Measurements from ENCODE around the gene RUBCNL.
"Not testable (repeated sequence)": the region's sequence is repeated elsewhere in the genome, so short reads cannot be mapped to it uniquely, and the experiment has no call there.

RUBCNL gene

DNA sequence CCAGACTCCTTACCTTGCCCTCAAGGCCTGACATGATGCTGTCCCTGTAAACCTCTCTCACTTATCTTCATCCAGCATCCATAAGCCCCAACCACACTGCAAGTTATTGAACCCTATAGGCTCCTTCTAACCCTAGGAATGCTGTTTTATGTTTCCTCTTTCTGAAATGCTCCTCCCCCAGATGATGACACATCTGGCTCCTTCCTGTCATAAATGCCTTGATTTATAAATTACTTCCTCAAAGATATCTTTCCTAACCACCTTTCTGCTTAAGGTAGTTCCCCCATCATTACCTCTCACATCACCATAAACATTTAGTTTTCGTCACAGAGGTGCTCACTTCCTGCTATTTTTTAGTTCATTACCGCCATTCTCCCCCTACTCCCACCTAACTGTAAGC is 12.3 kb downstream of the RUBCNL start:
- no peak for DNase-seq (ENCODE audit: low spot score)

DNA sequence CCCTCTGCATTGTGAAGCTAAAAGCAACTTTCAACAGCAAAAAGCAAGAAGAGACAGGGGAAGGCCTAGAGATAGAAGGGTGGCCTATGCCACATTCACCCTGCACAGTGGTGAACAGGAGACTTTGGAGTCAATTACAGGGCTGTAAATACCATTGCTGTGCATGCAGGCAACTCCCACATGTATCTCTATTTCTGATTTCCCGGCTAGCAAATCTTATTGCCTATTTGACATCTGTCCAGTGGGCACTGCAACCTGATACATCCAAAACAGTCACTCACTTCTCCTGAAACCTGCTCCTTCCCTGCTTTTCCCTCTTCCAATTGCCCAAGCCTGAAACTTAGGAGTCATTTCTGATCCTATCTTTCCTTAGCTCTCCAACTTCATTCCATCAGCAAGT is 13.4 kb downstream of the RUBCNL start:
- no peak for DNase-seq (ENCODE audit: low spot score)

GRCh38 chr13:46372938-46373337 is 14.1 kb downstream of the RUBCNL start:
- not testable (repeated sequence) for DNase-seq (ENCODE audit: low spot score)

DNA sequence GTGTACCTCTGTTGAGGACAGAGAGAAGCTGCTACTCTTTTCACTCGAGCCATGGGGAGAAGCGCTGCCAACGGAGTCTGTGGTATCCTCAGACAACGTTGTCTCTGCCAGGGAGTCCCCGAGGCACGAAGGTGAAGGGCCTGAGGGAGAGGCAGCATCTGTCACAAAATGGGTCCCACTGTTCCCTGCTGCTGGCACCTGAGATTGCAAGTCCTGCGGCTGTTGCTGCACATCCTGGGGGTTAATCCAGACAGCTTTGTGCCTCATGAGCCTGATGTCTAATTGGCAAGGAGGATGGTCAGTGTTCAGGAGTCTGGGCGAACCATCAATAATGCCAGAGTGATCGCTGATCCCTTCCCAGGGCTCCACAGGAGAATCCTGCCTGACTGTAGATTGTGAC is 15.0 kb downstream of the RUBCNL start:
- DNase-seq (ENCODE audit: low spot score), result no peak

DNA sequence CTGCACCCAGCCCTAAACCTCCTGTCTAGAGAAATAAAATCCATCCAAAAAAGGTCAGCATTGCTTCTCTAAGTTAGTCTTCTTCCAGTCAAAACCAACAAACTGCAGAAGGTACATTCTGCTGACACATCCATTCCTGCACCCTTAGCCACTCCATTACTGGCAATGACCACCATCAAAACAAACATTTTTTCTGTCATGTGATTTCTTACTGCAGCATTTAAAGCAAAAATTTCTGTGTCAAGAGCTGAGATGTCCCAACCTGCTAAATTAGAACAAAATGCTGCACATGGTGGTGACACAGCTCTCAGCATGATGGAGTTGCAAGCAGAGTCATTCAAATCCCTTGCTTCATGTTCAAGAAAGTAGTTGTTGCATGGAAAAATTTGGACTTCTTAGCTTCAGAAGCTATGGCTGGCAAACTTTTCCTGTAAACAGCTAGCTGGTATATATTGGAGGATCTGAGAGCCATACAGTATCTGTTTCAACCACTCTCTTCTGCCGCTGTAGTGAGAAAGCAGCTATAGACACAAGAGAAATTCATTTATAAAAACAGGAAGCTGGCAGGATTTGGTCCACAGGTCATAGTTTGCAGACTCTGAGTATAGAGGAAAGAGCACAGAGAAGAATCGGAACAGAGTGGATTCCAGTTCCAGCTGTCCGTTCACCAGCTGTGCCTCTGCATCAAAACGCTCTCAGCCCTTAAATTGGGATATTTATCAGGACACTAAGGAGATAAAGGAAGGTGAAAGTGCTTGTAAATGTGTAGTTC is 17.4 kb downstream of the RUBCNL start:
- DNase-seq (ENCODE audit: low spot score), result peak; percentile 86

DNA sequence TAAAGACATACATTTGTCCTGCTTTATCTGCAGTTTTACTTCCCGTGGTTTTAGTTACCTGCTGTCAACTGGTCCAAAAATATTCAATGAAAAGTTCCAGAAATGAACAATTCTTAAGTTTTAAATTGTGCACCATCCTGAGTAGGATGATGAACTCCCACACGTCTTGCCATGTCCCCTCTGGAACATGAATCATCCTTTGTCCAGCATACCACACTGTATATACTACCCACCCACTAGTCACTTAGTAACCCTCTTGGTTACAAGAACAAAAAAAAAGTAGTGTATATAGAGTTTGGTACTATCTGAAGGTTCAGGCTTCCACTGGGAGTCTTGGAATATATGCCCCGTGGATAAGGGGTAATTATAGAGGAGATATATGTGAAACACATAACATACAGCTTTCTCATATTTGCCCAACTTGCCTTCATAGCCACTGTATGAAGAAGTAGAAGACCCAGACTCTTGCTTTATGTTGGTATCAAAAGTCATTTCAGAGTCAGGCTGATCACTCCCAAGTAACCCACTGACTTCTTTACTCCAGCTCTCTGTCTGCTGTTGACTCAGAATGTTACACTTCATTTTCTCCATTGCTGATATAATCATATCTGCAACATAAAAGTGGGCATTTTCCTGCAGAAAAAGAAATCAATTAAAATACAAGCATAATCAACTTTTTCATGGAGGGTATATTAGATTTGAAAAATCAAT is 19.3 kb downstream of the RUBCNL start:
- no peak for DNase-seq (ENCODE audit: low spot score)

DNA sequence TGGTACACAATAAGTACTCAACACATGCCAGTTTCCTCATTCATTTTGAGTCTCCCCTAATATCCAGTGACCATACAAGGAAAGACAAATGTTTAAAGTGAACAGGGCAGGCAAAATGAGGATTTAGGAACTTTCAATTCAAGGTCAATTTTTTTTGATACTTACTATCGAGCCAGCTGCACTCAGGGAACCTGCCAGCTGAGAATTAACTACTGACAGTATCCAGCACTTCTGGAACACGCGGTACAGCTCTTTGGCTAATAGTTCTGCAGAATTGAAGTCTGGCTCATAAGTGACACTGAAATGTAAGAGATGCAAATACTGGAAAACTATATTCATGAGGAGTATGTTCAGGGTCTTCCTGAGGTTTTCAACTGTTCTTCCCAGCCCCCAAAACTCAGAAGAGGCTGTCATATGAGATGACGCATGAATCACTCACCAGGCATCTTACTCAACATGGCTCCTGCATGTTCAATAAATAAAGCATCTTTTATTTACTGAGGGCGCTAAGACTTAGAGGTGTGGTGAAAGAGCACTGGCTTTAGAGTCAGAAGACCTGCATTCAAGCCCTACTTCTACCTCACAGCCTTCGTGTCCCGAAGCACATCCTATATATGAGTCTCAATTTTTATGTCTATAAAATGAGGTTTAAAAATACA is 25.6 kb downstream of the RUBCNL start:
- DNase-seq (ENCODE audit: low spot score), result no peak

DNA sequence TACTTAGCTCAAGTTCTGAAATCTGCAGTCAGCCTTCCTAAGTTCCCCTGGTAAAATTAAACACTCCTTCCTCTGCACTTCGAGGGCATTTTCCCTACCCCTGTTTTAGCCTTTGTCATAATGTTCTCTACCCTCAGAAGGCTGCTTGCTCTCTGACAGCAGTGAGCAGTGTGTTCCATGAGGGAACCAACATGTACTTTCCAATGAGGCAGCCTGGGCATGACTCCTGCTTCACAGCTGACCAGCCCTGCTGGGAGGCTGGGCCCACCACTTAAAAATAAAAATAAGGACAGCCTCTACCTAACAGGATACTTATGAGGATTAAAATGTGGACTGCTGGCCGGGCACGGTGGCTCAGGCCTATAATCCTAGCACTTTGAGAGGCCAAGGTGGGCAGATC is 26.4 kb downstream of the RUBCNL start:
- DNase-seq (ENCODE audit: low spot score), result no peak

DNA sequence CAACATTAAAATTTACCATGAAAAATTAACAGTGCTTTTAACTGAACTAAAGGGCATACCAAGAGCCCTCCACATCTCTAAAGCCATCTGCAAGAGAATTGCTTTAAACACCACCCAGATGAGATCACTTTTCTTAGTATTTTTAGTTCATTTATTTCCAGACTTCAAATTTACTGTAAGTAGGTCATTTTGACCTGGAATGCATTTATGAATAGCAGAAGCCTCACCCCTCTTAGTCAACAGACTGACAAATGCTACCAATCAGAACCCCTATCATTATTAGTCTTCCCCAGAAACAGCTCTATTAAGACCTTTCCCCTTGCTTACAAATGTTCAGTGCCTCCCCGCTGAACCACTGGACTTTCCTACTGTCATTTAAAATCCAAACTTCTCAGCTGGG is 27.3 kb downstream of the RUBCNL start:
- peak; percentile 71 for DNase-seq (ENCODE audit: low spot score)

DNA sequence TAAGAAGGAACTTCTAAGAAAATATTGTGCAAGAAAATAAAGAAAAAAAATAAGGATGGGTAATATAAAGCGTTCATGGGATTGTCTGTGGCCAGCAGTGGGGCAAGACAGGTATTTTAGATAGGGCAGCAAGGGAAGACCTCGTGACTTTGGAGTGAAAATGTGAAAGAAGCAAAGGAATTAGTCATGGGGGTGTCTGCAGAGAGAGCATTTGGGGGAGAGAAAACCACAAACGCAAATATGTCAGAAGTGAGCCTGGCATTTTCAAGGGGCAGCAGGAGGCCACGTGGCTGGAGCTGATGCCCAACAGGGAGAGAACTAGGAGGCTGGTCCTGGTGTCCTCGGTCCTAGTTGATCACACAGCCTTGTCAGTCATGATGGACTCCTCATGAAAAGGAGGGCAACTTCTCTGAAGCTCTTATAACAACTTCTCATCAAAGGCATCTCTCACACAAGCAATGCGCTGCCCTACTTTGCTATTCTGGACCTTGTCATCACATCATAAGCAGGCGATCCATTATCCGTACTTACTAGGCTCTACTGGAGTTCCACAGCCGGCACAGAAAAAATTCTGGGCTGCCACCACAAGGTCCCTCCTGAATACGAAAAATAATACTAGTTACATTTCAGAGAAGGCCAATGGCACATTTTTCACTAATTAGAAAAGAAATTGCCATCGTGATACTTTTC is 31.0 kb downstream of the RUBCNL start:
- DNase-seq (ENCODE audit: low spot score), result no peak

GRCh38 chr13:46355088-46355468 is 32.0 kb downstream of the RUBCNL start:
- no peak for DNase-seq (ENCODE audit: low spot score)

DNA sequence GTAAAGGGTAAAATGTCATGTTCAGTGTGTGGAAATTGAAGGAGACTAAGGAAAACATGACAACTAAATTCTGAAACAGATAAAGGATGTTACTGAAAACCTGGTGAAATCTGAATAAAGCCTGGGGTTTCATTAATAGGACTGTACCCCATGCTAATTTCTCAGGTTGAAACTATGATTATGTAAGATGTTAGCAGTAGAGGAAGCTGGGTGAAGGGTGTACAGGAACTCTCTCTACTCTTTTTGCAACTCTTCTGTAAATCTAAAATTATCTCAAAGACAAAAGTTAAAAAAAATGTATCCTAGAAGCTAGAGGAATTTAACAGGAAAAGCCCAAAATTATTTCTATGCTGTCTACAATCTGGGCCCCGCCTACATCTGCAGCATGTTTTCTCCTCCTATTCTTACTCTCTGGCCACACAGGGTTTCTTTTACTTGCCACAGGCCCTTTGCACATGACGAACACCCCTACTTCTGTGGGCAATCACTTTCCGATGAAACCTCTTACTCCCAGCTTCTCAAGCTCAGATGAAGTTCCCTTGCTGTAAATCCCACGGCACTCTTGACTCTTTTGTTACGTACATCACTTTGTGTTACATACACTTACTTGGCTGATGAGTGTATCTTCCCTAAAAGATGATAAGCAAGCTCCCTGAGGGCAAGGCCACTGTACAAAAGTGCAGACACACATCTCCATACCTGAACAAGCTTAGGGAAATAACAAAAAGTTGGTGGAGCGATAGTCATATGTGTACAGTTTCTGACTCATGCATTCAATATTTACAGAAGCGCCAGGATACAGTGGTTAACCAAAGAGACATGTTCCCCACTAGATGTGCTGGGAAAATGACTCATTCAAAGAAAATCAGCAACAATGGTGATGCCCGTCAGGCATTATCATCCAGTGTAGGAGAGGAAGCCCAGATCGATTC is 32.6 kb downstream of the RUBCNL start:
- DNase-seq (ENCODE audit: low spot score), result peak; percentile 91

DNA sequence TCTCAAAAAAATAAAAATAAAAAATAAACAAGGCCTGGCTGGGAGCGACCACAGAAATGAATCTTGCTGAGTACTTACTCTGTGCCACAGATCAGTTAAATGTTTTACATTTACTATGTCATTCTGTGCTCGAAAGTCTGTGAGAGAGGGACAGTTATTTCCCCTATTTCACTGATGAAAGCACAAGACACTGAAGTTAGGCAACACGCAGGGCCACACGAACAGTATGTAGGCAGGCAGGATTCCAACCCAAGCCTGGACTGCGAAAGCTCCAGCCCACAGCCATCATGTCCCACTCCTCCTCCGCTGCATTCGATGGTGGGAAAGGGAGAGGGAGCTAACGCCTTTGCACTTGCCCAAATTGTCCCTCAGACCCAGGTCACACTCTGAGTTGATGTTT is 34.2 kb downstream of the RUBCNL start:
- DNase-seq (ENCODE audit: low spot score), result no peak

GRCh38 chr13:46350003-46350402 is 37.0 kb downstream of the RUBCNL start:
- DNase-seq (ENCODE audit: low spot score), result no peak

- no peak for DNase-seq (ENCODE audit: low spot score)
These were observed 38.1 kb downstream of the RUBCNL start for GRCh38 chr13:46348961-46349360.

DNA sequence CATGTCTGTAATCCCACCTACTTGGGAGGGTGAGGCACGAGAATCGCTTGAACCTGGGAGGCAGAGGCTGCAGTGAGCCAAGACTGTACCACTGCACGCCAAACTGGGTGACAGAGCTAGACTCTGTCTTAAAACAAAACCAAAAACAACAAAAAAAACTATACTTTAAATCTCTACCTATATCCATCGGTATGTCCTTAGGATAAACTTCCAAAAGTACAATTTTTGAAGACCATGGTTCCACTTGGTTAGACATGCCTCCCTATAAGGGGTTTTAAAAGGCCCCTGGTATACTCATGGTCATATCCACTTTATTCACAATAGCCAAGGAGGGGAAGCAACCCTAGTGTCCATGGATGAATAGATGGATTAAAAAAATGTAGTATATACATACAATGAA is 39.8 kb downstream of the RUBCNL start:
- DNase-seq (ENCODE audit: low spot score), result no peak

GRCh38 chr13:46345866-46346265 is 41.2 kb downstream of the RUBCNL start:
- DNase-seq (ENCODE audit: low spot score), result peak; percentile 35

DNA sequence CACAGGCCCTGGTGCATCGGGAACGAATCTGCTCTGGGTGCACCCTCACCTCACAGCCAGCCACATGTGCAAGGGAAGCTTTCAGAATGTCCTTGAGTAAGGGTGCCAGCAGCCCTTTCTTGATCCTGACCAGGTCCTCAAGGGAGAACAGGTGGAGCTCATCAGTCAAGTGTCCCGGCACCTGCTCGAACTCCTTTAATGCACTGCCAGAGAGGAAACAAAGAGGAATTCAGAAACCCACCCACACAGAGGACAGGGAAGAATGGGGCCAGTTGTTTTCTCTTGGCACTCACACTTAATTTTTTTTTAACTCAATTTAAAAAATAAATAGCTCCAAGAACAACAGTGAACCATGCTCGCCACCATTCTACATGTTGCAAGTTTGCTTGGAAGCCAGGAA is 41.7 kb downstream of the RUBCNL start:
- DNase-seq (ENCODE audit: low spot score), result no peak

GRCh38 chr13:46343279-46343994 is 43.6 kb downstream of the RUBCNL start:
- DNase-seq (ENCODE audit: low spot score), result no peak

DNA sequence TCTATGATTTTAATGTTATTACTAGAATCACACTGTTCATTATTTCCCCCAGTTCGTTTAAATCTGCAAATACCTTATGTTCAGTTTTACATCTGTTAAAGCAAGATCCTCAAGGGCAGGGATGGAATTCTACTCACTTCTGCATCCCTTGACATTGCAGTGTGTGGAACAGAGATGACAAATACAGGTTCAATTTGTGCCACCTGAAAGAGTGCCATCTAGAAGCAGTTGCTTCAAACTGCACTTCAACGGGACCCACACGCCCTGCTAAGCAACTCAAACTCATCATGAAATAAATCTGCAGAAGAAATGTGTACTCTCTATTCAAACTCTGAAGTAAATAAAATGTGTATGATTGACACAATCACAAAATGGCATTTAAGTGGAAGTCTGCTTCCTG is 44.5 kb downstream of the RUBCNL start:
- no peak for DNase-seq (ENCODE audit: low spot score)
